ENCODE results near the gene MT3.
"Not testable (repeated sequence)": the region's sequence is repeated elsewhere in the genome, so short reads cannot be mapped to it uniquely, and the experiment has no call there.

MT3 gene

GRCh38 chr16:56610609-56611111 lies 21.3 kb downstream of the MT3 start:
- no peak for DNase-seq

DNA sequence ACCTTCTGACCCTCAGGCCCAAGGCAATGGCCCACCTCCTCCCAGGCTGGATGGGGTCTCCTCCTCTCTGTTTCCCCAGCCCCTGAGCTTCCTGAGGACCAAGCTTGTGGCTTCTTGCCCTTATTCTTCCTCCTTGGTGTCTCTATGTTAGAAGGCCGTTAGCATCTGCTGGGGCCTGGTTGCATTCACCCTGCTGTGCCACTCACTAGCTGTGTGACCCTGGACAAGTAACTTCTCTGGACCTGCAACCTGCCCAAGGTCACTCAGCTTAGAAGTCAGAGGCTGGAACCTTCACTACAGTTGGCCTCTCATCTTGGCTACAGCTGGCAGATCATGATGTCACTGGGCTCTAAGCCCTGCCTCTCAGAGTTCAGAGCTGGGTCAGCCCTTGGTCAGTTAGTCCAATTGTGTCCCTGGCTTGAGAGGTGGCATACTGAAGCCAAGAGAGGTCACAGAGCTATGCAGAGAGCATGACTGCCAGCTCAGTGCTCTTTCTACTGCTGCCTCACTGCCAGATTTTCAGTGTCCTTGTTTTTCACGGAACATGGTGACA lies 22.0 kb downstream of the MT3 start:
- DNase-seq: no peak

DNA sequence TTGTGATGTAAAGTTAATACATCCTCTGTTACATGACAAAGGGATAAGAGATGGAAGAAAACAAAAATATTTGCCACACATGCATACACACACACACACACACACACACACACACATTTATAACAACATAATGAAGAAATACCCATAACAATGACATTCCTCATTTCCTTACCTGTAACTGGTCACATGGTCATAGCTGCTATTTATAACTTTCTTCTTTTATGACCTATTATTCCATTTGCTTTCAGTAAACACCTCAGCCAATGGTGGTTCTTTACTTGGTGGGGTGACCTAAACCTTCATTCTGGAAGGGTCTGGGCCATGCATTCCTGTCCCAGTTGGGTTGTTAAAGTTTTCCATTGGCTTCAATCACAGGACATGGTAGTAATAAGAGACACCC lies 24.4 kb downstream of the MT3 start:
- DNase-seq: no peak

DNA sequence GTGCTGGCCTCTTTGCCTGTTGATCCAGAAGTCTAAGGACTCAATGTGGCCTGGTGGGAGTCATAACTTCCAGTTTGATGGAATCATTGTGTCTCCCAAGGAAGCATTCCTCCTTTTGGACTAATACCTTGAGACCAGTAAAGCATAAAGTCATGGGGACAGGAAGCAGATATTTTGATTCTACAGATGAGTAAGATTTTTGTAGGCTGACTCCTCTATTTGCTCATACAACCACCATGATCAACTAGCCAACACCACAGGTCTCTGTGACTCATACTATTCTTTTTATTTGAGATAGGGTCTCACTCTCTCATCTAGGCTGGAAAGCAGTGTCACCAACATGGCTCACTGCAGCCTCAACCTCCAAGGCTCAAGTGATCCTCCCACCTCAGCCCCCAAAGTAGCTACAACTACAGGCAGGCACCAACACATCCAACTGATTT lies 25.2 kb downstream of the MT3 start:
- DNase-seq: no peak

- no peak for DNase-seq
Observed at GRCh38 chr16:56615353-56615752, 26.0 kb downstream of the MT3 start.

- no peak for DNase-seq
Observed at GRCh38 chr16:56616608-56617211, 27.4 kb downstream of the MT3 start.

- DNase-seq: no peak
Observed at GRCh38 chr16:56617212-56618085, 28.1 kb downstream of the MT3 start.

DNA sequence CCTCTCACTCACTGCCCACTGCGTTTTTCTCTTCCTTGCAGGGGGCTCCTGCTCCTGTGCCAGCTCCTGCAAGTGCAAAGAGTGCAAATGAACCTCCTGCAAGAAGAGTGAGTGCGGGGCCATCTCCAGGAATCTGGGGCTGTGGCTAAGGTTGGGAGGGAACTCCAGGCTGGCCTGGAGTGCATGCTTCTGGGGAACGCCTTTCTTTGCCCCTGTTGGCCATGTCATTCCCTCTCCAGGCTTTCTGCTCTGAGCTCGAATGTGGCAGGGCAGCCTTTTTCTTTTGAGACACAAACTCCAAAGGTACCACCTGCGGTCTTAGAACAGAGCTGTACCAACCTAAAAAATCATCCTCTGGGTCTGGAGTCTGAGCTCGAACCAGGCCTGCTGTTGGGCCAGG lies 28.8 kb downstream of the MT3 start:
- DNase-seq: no peak

- DNase-seq: no peak
Observed at GRCh38 chr16:56620339-56620897, 31.1 kb downstream of the MT3 start.

- not testable (repeated sequence) for DNase-seq
Observed at GRCh38 chr16:56621665-56622445, 32.5 kb downstream of the MT3 start.

- DNase-seq: not testable (repeated sequence)
Observed at GRCh38 chr16:56623184-56623583, 33.9 kb downstream of the MT3 start.

DNA sequence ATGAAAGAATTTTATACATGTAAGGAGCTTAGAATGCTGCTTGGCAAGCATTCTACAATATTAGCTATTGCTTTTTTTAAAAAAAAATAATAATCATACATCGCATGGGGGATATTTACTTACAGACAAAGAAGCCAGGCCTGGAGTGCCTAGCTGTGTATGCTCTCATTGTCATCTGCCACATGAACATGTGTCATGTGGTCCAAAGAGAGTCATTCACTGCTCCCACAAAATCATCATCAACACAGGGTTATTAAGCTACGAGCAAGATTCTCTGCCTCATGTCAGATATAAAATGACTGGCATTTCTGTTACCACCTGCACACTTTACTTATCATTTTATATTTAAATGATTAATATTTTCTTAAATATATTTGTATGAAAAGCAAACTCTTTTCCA lies 34.3 kb downstream of the MT3 start:
- DNase-seq: no peak

DNA sequence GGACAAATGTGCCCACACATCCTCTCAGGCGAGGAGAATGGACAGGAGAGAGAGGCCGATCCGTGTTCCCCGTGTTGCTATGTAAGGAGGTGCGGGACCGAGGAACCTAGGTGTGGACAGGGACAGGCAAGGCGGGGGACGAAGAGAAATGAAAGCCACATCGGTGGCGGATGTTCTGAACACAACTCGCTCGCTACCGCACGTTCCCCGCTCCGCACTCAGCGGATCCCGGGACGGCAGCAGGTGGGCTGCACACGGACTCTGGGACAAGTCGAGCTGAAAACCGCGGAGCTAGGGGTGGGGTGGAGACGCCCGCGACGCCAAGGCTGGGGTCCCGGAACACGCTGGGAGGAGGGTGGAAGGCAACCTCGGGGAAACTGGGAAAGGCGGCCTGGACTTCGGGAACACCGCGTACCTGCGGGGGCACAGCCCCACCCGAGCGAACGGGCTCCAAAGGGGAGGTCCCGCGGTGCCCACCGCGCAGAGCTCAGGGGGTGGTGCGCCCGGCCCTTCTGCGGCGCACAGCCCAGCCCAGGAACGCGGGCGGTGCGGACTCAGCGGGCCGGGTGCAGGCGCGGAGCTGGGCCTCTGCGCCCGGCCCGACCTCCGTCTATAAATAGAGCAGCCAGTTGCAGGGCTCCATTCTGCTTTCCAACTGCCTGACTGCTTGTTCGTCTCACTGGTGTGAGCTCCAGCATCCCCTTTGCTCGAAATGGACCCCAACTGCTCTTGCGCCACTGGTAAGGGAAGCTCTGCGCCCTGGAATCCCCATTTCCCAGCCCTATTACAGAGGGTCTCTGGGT lies 36.0 kb downstream of the MT3 start, which contains the start of gene MT1E:
Gene MT1E, plus strand, starts transcription at position 642 of the 803 bp plus-strand sequence. Its CDS starts 71 bp downstream, at position 713.
- peak; percentile 82 for DNase-seq

- DNase-seq: no peak
Observed at GRCh38 chr16:56625943-56626654, 36.8 kb downstream of the MT3 start.

DNA sequence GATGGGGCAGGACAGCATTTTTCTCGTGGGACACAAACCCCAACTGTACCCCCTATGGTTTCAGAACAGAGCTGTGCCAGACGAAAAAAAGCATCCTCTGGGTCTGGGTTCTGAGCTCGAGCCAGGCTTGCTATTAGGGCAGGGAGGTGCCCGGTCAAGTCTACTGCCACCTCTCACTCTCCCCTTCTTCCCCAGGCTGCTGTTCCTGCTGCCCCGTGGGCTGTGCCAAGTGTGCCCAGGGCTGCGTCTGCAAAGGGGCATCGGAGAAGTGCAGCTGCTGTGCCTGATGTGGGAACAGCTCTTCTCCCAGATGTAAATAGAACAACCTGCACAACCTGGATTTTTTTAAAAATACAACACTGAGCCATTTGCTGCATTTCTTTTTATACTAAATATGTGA lies 37.4 kb downstream of the MT3 start:
- DNase-seq: no peak

DNA sequence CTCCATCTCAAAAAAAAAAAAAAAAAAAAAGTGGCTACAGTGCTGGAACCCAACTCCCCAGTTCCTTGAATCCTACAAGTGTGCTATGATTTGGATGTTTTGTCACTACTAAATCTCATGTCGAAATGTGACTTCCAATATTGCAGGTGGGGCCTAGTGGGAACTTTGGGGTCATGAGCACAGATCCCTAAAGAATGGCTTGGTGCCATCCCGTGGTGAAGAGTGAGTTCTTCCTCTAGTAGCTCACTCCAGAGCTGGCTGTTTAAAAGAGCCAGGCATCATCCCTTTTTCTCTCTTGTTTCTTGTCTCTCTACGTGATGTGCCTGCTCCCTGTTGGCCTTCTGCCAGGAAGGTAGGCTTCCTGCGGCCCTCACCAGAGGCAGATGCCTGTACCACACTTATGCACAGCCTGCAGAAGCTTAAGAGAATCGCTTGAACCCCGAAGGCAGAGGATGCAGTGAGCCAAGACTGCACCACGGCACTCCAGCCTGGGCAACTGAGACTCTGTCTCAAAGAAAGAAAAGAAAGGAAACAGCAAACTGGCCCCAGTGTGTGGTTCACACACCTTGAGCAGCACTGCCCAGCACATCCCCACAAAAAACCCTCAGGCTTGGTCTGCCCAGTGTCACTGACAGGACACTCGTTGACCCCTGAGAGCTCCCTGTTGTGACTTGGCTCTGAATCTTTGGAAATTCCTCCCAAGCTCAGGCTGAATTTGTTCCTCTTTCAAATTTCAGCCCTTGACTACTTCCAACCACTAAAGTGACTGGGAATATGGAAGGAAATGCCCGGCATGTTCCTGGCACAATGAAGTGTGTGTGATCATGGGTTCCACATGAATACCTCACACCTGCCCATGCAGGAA lies 39.4 kb downstream of the MT3 start:
- DNase-seq: no peak

- DNase-seq: no peak
Observed at GRCh38 chr16:56629531-56629930, 40.2 kb downstream of the MT3 start.

DNA sequence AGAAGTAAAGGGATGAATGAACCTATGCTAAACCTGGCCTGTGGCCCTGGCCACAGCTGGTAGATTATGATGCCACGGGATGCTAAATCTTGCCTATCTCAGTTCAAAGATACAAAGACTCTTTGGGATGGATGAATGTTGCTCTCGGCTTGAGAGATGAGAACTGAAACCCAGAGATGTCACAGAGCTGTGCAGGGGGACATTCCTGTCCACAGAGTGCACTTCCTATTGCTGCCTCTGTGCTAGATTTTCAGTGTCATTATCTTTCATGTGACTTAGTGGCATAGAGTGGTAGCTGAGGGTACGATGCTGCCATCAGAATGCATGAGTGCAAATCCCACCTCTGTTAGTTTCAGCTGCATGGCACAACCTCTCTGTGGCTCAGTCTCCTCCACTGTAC lies 40.8 kb downstream of the MT3 start:
- no peak for DNase-seq

- DNase-seq: no peak
Observed at GRCh38 chr16:56631197-56631596, 41.9 kb downstream of the MT3 start.

DNA sequence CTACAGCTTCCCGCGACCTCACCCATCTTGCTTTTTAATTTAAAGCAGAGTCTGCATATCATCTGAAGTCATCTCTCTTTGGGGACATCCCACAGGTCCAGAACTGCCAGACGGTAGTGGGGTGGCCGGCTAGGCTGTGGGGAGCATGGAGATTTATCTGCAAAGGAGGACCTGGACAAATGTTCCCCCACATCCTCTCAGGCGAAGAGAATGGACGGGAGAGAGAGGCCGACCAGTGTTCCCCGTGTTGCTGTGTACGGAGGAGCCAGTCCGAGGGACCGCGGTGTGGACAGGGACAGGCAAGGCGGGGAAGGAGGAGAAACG lies 42.5 kb downstream of the MT3 start:
- no peak for DNase-seq
